IMR-90 (cell line): ENCODE results near the gene SPAG9. TPM values are rescaled to one million over a fixed set of nuclear protein-coding genes. Genes with fewer than 3 reads are reported as not detected.

Experiments
- ATAC-seq: fragments of 200-7000 bp; cut with Tn5 transposase; 2 replicates; pipeline ENCODE4 v1.9.1; 2020; ENCODE audit warnings: low read depth, mild to moderate bottlenecking, moderate library complexity
- BruUV-seq: library from RNA; stranded (reverse); fragments of 400-500 nt; replicated peaks from 2 replicates; lab custom pipeline; 2021; lab: Mats Ljungman, UMichigan
- CTCF ChIA-PET: fragments of 300-600 bp; formaldehyde crosslinking; extraction: SDS; loops from one replicate; lab custom pipeline; 2021; ENCODE audit warnings: antibody characterized with exemption; lab: Yijun Ruan, JAX
- POLR2A ChIA-PET: fragments of 300-600 bp; sonication (Branson Sonifier 250); formaldehyde crosslinking; loops from one replicate; lab custom pipeline; 2022; ENCODE audit warnings: antibody characterized with exemption; ENCODE audit not compliant: unreplicated experiment; lab: Charles Lee
- DNase-seq: peaks from one replicate; pipeline ENCODE4 v3.0.0; 2013
- H2AFZ ChIP-seq: replicated peaks from 2 replicates; pipeline ENCODE3; 2013; ENCODE audit warnings: low read length, mild to moderate bottlenecking; ENCODE audit not compliant: poor library complexity
- H2AK5ac ChIP-seq: 2 replicates; pipeline ENCODE4 v1.6.1; 2013; ENCODE audit warnings: low read depth, low read length, inconsistent platforms
- H2AK9ac ChIP-seq: replicated peaks from 2 replicates; pipeline ENCODE3; 2013; ENCODE audit warnings: mild to moderate bottlenecking, low read depth, low read length, moderate library complexity; ENCODE audit not compliant: poor library complexity
- H2BK120ac ChIP-seq: 2 replicates; pipeline ENCODE4 v1.6.1; 2013; ENCODE audit warnings: low read depth, low read length, inconsistent platforms
- H2BK15ac ChIP-seq: 3 replicates; pipeline ENCODE4 v1.6.1; 2013; ENCODE audit warnings: low read depth, low read length, inconsistent platforms
- H2BK20ac ChIP-seq: 2 replicates; pipeline ENCODE4 v1.6.1; 2013; ENCODE audit warnings: low read depth, mild to moderate bottlenecking, inconsistent platforms, low read length, moderate library complexity
- H2BK5ac ChIP-seq: 2 replicates; pipeline ENCODE4 v1.6.1; 2013; ENCODE audit warnings: mild to moderate bottlenecking, low read depth, low read length, inconsistent platforms; ENCODE audit not compliant: poor library complexity, severe bottlenecking
- H3K14ac ChIP-seq: replicated peaks from 2 replicates; pipeline ENCODE4 v1.6.1; 2013; ENCODE audit warnings: low read depth, low read length, inconsistent platforms
- H3K18ac ChIP-seq: 2 replicates; pipeline ENCODE4 v1.6.1; 2013; ENCODE audit warnings: low read depth, low read length, control low read depth
- H3K23ac ChIP-seq: 2 replicates; pipeline ENCODE4 v1.6.1; 2013; ENCODE audit warnings: low read depth, low read length, inconsistent platforms
- H3K27ac ChIP-seq: 2 replicates; pipeline ENCODE4 v1.5.1; 2013; ENCODE audit warnings: mild to moderate bottlenecking, control low read depth, low read length; ENCODE audit not compliant: insufficient read depth
- H3K27me3 ChIP-seq: 2 replicates; pipeline ENCODE4 v1.6.1; 2013; ENCODE audit warnings: low read length; ENCODE audit not compliant: control insufficient read depth, insufficient read depth
- H3K36me3 ChIP-seq: 2 replicates; pipeline ENCODE4 v1.6.1; 2013; ENCODE audit warnings: low read length, mixed read lengths; ENCODE audit not compliant: control insufficient read depth, insufficient read depth
- H3K4ac ChIP-seq: 2 replicates; pipeline ENCODE4 v1.6.1; 2013; ENCODE audit warnings: low read depth, low read length, inconsistent platforms
- H3K4me1 ChIP-seq: 2 replicates; pipeline ENCODE4 v1.6.1; 2013; ENCODE audit warnings: low read length, mixed read lengths; ENCODE audit not compliant: control insufficient read depth, insufficient read depth
- H3K4me2 ChIP-seq: 2 replicates; pipeline ENCODE4 v1.6.1; 2013; ENCODE audit warnings: low read depth, mild to moderate bottlenecking, control low read depth, low read length, moderate library complexity
- H3K4me3 ChIP-seq: 2 replicates; pipeline ENCODE4 v1.5.1; 2013; ENCODE audit warnings: low read depth, mild to moderate bottlenecking, control low read depth, low read length, moderate library complexity; ENCODE audit not compliant: insufficient read depth
- H3K56ac ChIP-seq: 2 replicates; pipeline ENCODE4 v1.6.1; 2013; ENCODE audit warnings: low read length, inconsistent platforms; ENCODE audit not compliant: insufficient read depth; ENCODE audit errors: extremely low read depth
- H3K79me1 ChIP-seq, 2 experiments: 2 replicates each; pipeline ENCODE4 v1.6.1; 2013; ENCODE audit warnings: low read length in 2 of 2, inconsistent platforms in 1 of 2, low read depth in 1 of 2
- H3K9ac ChIP-seq: 2 replicates; pipeline ENCODE4 v1.6.1; 2013; ENCODE audit warnings: low read depth, low read length, control low read depth
- H3K9me1 ChIP-seq: 2 replicates; pipeline ENCODE4 v1.6.1; 2013; ENCODE audit warnings: low read length, inconsistent platforms; ENCODE audit not compliant: insufficient read depth
- H3K9me3 ChIP-seq: 2 replicates; pipeline ENCODE4 v1.6.1; 2013; ENCODE audit warnings: low read length; ENCODE audit not compliant: control insufficient read depth, insufficient read depth
- H4K20me1 ChIP-seq: 2 replicates; pipeline ENCODE4 v1.6.1; 2013; ENCODE audit warnings: low read length, inconsistent platforms; ENCODE audit not compliant: insufficient read depth
- H4K5ac ChIP-seq: 2 replicates; pipeline ENCODE4 v1.6.1; 2013; ENCODE audit warnings: mild to moderate bottlenecking, low read depth, low read length, control low read depth
- H4K8ac ChIP-seq, 2 experiments: 2 replicates each; pipeline ENCODE4 v1.6.1; 2013; ENCODE audit warnings: low read depth in 2 of 2, low read length in 2 of 2, control low read depth in 1 of 2, inconsistent platforms in 1 of 2
- H4K91ac ChIP-seq: 2 replicates; pipeline ENCODE4 v1.6.1; 2013; ENCODE audit warnings: low read depth, low read length, inconsistent platforms; ENCODE audit not compliant: insufficient read depth
- CEBPB ChIP-seq: IDR thresholded peaks from 2 replicates; pipeline ENCODE4 v1.6.1; 2012; ENCODE audit warnings: low read depth, low read length, improper control_type of control experiment
- MAFK ChIP-seq: IDR thresholded peaks from 2 replicates; pipeline ENCODE4 v1.6.1; 2012; ENCODE audit warnings: low read depth, low read length, improper control_type of control experiment
- MAZ ChIP-seq: IDR thresholded peaks from 2 replicates; pipeline ENCODE4 v1.6.1; 2012; ENCODE audit warnings: low read depth, mild to moderate bottlenecking, low read length, improper control_type of control experiment, moderate library complexity, borderline replicate concordance
- RFX5 ChIP-seq: IDR thresholded peaks from 2 replicates; pipeline ENCODE4 v1.8.0; 2012; ENCODE audit warnings: low read depth, mild to moderate bottlenecking, low read length, moderate library complexity
- WGBS, 2 experiments: methylation state at CpG; one replicate each; pipeline versions ENCODE4 v1.1.5 to v1.1.7; 2013; ENCODE audit warnings: missing lambda C conversion rate in 2 of 2; ENCODE audit not compliant: insufficient read length in 1 of 2; ENCODE audit errors: extremely low coverage in 2 of 2; 5-methylcytosine and 5-hydroxymethylcytosine counted together
- dilution Hi-C: fragments of 300-500 bp; cut with HindIII; formaldehyde crosslinking; loops from one replicate; pipeline ENCODE4 v1.14.3; 2018; ENCODE audit warnings: low sequenced_read_pairs; ENCODE audit not compliant: unreplicated experiment
- in situ Hi-C: fragments of 300-500 bp; cut with MboI; formaldehyde crosslinking; loops from 3 replicates; pipeline ENCODE4 v1.14.3; 2019; ENCODE audit warnings: low sequenced_read_pairs, inconsistent platforms, mixed read lengths
- intact Hi-C: fragments of 100-400 bp; cut with micrococcal nuclease; formaldehyde crosslinking; loops from 2 replicates; pipeline ENCODE4 v1.10.0; 2022
- polyA plus RNA-seq, 3 experiments: library from polyadenylated mRNA; depleted of rRNA; stranded (reverse); fragments of >200 nt; gene quantifications; 2 replicates each; pipeline ENCODE4 v1.2.3, GENCODE V29; 2012; ENCODE audit warnings: low replicate concordance in 1 of 3
- total RNA-seq: library from RNA; depleted of rRNA; stranded (reverse); fragments of >200 nt; gene quantifications from 2 replicates; pipeline ENCODE4 v1.2.3, GENCODE V29; 2012

The SPAG9 gene
- total and polyA plus RNA-seq, 2 of the 4 experiments (the other 2 are of a cell fraction): 26.7 to 75.5 TPM

- Histone ChIP-seq H3K4me3 (peak overlapping the region; percentile 23; the same call in 1 of the 2 replicates), H3K14ac (peak overlapping the region; percentile 63), H2AK5ac (no peak overlapping the region), H4K8ac (peak overlapping the region; percentile 56 to 97), H3K56ac (peak overlapping the region; percentile 60), H3K27ac (peak overlapping the region; percentile 20; the same call in 1 of the 2 replicates), H3K4me2 (peak overlapping the region; percentile 41), H3K18ac (no peak overlapping the region), H3K4me1 (no peaks in the 10 kb centered on the region), H4K91ac (peak overlapping the region; percentile 21; the same call in 1 of the 2 replicates), H3K27me3 (no peaks in the 10 kb centered on the region), H2AFZ (peak overlapping the region; percentile 98), H2BK15ac (peak overlapping the region; percentile 25; the same call in 1 of the 3 replicates), H4K20me1 (no peaks in the 10 kb centered on the region; the same call in 1 of the 2 replicates), H3K4ac (peak overlapping the region; percentile 63), H3K9me3 (no peaks in the 10 kb centered on the region), H3K36me3 (no peaks in the 10 kb centered on the region; the same call in 1 of the 2 replicates), H3K9me1 (peaks cover 4% of the 10 kb centered on the region; the same call in 1 of the 2 replicates), H3K9ac (peak overlapping the region; percentile 23; the same call in 1 of the 2 replicates), H2AK9ac (no peak overlapping the region), H4K5ac (peak overlapping the region; percentile 40), H2BK20ac (peak overlapping the region; percentile 50; the same call in 1 of the 2 replicates), H3K23ac (peak overlapping the region; percentile 25; the same call in 1 of the 2 replicates), H3K79me1 (peaks cover 15 to 33% of the 10 kb centered on the region in 2 experiments; a peak in 3 of 4 replicates), H2BK120ac (peak overlapping the region; percentile 42; the same call in 1 of the 2 replicates), H2BK5ac (peak overlapping the region; percentile 66)
- DNase-seq (peak; percentile 32), ATAC-seq (peak; percentile 1; the same call in 1 of the 2 replicates)
- POLR2A ChIA-PET: no interaction called here
- in situ Hi-C loops (loop anchor here (5.0 kb wide), 1 partner anchor 150 kb away; no protein-coding TSS in a partner anchor), dilution Hi-C loops (no loop called here), intact Hi-C loops (loop anchor here (1.0 to 2.0 kb wide), 4 partner anchors 31 to 300 kb away; no protein-coding TSS in a partner anchor)
- BruUV-seq: no TSS peak
- TF ChIP-seq MAZ: no peak
- TF ChIP-seq RFX5: no peak
- no peak for TF ChIP-seq CEBPB
- no peak for TF ChIP-seq MAFK
- CTCF ChIA-PET: interaction anchor here (0.8 to 1.3 kb wide), 12 partner anchors 9 to 162 kb away, joined by 3 to 12 read pairs (median 4); no protein-coding TSS in a partner anchor
- 44% methylated on average over 3 of the region's 8 CpGs; no CpG with 5 or more reads in 1 of the 2 experiments for WGBS, 2 experiments
Measured at GRCh38 chr17:51152766-51153209, 32.1 kb upstream of the SPAG9 start.
